ENCODE measurements around the gene NSL1.
"Not testable (repeated sequence)": the region's sequence is repeated elsewhere in the genome, so short reads cannot be mapped to it uniquely, and the experiment has no call there.

The NSL1 gene

DNA sequence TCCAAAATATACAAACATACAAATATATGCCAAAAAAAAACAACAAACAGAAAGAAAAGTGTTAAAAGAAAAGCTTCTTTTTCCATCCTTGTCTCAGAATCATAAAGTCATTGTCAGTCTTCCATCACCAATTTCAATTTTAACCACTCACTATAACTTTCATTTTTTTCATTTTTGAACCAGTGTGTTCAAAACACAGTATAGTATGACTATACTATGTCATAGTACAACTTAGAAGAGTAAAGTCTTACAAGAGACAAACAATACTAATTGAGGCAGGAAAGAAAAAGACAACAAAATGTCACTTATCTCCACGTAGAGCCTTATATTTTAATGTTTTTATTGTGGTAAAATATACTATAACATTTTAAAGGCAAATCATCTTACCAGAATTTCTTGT, 7.6 kb downstream of the NSL1 start:
- DNase-seq (ENCODE audit: low spot score), result no peak

DNA sequence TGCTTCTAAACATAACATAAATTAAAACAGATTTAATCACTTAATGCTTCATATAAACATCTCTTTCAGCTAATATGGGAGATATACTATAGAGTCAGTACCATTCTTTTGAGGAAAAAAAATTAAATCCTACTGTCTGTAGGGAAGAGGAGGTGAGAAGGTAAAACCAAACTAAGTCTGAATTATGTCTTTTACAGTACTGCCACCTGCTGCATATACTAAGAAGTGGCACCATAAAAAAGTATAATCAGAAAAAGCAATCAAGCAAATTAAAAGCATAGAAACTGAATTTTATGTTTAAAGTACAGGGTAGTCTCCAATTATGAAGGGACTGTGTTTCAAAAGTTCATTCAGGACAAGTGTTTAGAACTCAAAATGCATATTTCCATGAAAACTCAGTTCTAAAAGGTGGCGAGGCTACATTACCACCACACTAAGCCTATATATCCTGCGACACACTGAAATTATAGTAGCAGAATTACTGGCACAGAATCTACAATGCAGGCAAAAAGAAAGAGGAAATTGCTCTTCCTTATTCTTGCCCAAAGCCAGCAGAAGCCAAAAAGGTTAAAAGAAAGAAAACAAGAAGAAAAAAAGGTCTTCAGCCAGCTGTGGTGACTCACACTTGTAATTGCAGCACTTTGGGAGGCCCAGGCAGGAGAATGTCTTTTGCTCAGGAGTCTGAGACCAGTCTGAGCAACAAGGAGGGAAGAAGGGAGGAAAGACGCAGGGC, 9.0 kb downstream of the NSL1 start:
- DNase-seq (ENCODE audit: low spot score), result no peak

DNA sequence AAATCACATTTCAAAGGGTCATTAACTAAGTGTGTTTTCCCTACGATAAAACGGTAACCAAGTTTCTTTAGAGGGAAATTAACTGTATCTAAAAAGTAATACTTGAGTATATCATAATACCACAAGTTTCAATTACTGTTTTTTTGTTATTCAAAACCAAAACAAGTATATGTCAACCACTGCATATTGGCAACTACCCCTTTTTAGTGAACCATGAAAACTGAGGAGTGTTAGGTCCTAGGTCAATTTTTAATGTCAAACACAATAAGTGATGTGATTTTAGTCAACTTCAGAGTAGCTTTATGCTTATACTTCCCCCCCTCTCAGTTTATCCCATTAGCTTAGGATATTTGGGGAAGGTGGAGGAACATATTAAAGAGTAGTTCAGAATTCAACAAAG, 10.4 kb downstream of the NSL1 start:
- no peak for DNase-seq (ENCODE audit: low spot score)

DNA sequence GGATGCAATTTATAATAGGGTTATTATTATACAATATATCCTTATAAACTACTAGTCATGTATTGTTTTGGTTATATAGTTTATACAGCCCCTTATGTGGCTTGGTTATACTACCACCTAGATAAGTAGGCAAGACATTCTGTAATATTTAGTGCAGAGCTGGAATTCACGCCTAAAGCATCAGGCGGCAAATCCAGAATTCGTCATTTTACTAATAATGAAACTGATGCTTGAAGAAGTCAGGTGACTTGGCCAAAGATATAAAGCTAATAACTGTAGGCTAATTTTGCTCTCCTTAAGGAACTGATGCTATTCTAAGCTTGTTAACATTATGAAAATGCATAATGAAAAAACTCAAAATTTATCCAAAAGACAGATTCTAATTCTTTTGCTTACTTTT, 10.8 kb downstream of the NSL1 start:
- DNase-seq (ENCODE audit: low spot score), result no peak

DNA sequence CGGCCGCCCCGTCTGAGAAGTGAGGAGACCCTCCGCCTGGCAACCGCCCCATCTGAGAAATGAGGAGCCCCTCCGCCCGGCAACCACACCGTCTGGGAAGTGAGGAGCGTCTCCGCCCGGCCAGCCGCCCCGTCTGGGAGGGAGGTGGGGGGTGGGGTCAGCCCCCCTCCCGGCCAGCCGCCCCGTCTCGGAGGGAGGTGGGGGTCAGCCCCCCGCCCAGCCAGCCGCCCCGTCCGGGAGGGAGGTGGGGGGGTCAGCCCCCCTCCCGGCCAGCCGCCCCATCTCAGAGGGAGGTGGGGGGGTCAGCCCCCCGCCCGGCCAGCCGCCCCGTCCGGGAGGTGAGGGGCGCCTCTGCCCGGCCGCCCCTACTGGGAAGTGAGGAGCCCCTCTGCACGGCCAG, 12.5 kb downstream of the NSL1 start:
- not testable (repeated sequence) for DNase-seq (ENCODE audit: low spot score)

DNA sequence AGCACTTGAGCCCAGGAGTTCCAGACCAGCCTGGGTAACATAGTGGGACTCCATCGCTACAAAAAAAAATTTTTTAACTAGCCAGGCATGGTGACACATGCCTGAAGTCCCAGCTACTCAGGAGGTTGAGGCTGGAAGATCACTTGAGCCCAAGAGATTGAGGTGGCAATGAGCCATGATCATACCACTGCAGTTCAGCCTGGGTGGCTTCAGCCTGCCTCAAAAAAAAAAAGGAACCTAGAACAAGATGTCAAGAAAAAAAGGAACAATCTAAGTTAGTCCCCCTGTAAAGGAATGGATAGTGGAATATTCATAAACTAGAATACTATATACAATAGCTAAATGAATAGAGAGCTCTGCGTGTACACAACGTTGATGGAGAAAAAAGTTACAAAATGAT, 14.4 kb downstream of the NSL1 start:
- no peak for DNase-seq (ENCODE audit: low spot score)

DNA sequence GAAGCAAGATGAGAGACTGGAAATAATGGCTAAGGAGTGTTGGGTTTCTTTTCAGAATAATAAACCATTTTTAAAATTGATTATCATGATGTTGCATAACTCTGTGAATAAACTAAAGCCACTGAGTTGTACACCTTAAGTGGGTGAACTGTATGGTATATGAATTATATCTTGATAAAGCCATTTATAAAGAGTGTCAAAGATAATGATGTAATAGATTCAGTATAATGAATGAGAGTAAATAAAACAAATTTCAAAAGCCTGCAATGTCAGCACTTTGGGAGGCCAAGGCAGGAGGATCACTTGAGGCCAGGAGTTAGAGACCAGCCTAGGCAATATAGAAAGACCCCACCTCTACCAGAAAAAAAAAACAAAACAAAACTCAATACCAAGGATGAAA, 16.3 kb downstream of the NSL1 start:
- DNase-seq (ENCODE audit: low spot score), result no peak

DNA sequence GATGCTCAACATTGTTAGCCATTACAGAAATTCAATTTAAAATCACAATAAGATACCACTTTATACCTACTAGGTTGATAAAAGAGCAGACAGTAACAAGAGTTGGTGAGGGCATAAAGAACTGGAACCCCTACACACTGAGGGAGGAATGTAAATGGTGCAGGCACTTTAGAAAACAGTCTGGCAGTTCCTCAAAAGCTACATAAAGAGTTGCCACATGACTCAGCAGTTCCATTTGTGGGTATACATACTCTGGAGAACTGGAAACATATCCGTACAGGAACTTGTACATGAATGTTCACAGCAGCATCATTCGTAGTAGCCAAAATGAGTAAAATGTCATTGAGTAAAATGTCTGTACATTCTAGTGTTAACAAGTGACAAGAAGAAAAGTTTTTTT, 17.0 kb downstream of the NSL1 start:
- DNase-seq (ENCODE audit: low spot score), result no peak

DNA sequence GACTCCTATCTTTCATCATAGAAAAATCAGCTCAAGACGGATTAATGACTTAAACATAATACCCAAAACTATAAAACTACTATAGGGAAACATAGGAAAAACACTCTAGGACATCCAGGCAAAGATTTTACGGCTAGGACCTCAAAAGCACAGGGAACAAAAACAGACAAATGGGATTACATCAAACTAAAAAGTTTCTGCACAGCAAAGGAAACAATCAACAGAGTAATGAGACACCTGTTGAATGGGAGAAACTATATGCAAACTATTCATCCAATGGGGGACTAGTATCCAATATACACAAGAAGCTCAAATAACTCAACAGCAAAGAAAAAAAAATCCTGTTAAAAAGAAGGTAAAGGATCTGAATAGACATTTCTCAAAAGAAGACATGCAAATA, 18.6 kb downstream of the NSL1 start:
- no peak for DNase-seq (ENCODE audit: low spot score)

DNA sequence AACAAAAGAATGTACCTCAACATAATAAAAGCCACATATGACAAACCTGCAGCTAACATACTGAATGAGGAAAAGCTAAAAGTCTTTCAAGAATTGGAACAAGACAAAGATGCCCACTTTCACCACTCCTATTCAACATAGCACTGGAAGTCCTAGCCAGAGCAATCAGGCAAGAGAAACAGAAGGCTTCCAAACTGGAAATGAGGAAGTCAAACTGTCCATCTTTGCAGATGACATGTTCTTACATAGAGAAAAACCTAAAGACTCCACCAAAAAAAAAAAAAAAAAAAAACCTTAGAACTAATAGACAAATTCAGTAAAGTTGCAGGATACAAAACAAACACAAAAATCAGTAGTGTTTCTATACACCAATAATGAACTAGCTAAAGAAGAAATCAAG, 20.2 kb downstream of the NSL1 start:
- DNase-seq (ENCODE audit: low spot score), result no peak

DNA sequence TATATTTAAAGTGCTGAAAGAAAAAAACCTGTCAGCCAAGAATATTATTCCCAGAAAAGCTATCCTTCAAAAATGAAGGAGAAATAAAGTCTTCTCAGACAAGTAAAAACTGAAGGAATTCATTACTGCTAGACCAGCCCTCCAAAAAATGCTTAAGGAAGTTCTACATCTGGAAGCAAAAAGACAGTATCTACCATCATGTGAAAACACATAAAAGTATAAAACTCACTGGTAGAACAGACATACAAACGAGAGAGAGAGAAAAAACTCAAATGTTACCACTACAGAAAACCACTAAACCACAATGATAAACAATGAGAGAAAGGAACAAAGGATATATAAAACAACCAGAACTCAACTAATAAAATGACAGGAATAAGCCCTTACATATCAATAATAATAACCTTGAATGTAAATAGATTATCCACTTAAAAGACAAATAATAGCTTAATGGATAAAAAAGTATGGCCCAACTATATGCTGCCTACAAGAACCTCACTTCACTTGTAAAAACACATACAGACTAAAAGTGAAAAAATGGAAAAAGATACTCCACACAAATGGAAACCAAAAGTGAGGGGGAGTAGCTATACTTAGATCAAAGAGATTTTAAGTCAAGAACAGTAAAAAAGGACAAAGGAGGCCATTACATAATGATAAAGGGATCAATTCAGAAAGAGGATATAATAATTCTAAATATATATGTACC, 22.0 kb downstream of the NSL1 start:
- DNase-seq (ENCODE audit: low spot score), result no peak

DNA sequence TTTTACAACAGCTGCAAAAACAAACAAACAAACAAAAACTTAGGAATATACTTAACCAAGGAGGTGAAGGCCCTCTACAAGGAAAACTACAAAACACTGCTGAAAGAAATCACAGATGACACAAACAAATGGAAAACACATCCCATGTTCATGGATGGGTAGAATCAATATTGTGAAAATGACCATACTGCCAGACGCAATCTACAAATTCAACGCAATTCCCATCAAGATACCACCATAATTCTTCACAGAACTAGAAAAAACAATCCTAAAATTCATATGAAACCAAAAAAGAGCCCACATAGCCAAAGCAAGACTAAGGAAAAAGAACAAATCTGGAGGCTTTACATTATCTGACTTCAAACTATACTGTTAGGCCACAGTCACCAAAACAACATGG, 24.8 kb downstream of the NSL1 start:
- not testable (repeated sequence) for DNase-seq (ENCODE audit: low spot score)

DNA sequence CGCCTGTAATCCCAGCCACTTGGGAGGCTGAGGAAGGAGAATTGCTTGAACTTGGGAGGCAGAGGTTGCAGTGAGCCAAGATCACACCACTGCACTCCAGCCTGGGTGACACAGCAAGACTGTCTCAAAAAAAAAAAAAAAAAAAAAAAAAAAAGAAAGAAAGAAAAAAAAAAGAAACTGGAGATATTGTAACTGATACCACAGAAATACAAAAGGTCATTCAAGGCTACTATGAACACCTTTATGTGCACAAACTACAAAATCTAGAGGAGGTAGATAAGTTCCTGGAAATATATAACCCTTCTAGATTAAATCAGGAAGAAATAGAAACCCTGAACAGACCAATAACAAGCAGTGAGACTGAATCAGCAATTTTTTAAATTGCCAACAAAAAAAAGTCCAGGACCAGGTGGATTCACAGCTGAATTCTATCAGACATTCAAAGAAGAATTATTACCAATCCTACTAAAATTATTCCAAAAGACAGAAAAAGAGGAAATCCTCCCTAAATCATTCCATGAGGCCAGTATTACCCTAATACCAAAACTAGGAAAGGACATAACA, 26.8 kb downstream of the NSL1 start:
- DNase-seq (ENCODE audit: low spot score), result not testable (repeated sequence)

DNA sequence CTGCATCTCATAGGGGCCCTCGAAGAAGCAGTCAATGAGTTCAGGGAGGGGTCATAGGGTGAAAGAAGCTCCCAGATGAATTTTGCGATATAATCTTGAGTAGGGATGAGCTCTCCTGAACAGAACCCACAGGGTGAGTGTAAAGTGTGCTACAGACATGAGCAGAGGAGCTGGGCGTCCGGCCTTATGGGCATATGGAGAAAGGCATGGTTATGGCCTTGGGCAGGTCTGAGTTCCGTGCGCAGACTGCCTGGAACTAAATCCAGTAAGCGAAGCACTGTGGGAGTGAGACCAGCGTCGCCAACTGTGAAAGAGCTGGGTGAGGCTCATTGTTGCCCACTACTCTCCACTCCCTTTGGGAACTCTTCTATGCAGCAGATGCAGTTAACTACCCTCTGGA, 28.7 kb downstream of the NSL1 start:
- no peak for DNase-seq (ENCODE audit: low spot score)

DNA sequence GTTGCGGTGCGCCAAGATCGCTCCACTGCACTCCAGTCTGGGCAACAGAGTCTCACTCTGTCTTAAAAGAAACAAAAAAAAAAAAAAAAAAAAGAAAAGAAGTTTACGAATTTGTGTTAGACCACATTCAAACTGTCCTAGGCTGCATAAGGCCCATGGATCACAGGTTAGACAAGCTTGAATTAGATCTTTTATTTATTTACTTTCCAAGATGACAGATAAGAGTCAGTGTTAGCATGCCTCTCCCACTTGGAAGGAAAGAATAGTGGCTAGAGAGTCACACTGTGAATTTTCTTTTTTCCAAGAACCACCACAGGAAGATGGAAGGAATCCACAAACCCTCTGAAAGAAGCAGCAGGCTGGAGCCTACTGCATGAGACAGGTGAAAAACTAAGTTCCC, 29.3 kb downstream of the NSL1 start:
- no peak for DNase-seq (ENCODE audit: low spot score)

DNA sequence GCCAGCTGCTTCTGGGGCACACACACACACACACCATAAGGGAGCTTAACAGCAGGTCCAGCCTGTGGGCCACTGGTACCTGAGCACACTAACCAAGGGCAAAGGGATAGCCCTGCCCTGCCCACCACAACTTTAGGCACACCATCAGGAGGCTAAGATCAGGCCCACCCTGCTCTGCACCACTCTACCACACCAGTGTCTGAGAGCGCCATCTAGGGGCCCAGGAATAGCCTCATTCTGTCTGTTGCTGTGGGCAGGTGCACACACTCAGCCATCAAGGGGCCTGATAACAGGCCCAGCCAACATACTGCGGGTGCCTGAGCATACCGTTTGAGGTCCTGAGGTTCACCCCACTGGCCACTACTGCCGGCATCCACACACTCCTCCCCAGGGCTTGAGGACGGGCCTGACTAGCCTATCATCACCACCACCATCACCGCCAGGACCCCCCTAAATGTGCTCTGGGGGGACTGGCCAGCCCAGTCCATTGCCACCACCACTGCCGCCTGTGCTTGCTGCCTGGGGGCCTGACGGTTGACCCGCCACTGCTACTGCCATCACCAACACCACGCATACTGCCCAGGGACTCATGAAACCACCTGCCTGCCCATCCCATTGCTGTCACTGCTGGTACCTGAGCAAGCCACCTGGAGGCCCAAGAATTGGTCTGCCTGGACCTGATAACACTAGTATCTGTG, 31.3 kb downstream of the NSL1 start:
- peak; percentile 44 for DNase-seq (ENCODE audit: low spot score)

DNA sequence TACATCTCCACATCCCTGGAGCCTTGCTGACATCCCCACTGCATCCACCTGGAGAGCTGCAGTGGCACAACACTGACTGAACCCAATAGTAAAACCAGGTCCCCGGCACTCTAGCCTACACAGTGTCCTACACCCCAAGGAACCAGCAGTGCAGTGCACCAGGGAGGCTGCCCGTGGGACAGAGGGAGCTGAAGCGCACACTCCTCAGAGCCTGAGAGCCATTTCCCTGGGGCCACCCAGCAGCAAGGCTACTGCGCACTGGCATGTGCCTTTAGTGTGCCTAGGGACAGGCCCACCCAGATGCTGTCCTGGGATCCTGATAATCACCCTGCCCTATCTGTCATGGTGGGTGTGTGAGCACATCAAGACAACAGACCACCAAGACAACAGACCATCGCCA, 31.9 kb downstream of the NSL1 start:
- no peak for DNase-seq (ENCODE audit: low spot score)

DNA sequence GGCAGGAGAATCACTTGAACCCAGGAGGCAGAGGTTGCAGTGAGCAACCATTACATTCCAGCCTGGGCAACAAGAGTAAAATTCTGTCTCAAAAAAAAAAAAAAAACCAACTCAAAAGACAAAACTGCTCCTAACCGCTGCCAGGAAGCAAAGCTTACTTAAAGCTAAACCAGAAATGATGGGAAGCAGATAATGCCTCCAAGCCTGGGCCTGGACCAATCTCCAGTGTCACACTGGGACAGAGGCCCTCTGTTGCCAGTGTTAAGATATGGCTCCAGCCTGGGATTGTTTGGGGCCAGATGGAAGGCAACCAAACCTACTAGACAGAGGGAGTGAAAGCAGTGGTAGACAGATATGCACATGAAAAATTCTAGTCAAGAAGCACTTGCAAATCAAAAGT, 36.9 kb downstream of the NSL1 start:
- peak; percentile 24 for DNase-seq (ENCODE audit: low spot score)

DNA sequence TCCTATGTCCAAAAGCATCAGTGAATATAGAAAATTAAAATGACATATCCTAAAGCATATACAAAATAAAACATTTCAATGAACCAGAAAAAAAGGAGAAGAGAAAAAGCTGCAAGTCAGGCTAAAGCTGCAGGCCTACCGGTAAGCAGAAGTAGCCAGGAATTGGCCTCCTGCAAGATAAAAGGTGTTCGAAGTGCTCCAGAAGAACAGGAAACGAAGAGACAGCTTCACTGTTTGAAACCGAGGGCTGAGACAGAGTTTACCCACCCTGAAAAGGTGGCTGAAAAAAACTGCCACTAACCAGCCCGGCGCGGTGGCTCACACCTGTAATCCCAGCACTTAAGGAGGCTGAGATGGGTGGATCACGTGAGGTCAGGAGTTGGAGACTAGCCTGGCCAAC, 37.4 kb downstream of the NSL1 start:
- DNase-seq (ENCODE audit: low spot score), result no peak

DNA sequence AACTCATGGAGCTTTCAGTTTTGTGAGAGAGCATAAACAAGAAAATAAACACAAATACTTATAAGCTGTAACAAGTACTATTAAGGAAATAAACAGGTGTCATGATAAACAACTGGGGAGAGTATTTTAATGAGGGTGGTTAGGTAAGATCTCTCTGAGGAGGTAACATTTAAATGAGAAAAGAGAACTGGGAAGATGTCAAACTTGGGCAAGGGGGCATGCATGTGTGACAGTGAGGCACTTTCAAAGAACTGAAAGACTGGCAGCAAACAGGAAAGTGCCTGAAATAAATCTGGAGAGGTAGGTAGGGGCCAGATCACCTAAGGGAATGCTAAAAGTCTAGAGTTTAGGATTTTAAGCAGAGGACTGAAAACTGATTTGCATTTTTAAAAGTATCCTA, 37.8 kb downstream of the NSL1 start:
- no peak for DNase-seq (ENCODE audit: low spot score)

DNA sequence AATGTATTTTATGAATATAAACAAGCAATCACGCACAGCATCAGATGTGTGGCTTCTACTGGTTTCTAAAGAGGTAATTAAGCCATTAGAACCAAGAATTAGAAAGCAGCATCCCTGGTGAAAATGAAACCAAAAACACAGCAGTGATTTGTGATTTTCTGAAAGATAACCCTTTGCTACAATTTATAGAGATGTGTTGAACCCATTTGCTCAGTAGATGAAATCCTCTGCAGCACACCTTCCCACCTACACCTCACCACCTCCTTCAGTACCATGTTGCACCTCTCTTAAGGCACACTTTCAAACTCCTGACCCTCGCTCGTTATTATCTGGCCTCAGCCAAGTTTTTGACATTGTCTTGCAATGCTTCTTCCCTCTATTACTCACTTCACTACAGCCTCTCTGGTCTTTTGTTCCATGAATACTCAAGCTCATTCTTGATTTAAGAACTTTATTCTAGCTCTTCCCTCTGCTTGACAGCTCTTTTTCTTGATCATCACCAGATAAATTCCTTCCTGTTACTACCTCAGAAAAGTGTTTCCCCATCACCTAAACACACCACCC, 38.6 kb downstream of the NSL1 start:
- DNase-seq (ENCODE audit: low spot score), result no peak

DNA sequence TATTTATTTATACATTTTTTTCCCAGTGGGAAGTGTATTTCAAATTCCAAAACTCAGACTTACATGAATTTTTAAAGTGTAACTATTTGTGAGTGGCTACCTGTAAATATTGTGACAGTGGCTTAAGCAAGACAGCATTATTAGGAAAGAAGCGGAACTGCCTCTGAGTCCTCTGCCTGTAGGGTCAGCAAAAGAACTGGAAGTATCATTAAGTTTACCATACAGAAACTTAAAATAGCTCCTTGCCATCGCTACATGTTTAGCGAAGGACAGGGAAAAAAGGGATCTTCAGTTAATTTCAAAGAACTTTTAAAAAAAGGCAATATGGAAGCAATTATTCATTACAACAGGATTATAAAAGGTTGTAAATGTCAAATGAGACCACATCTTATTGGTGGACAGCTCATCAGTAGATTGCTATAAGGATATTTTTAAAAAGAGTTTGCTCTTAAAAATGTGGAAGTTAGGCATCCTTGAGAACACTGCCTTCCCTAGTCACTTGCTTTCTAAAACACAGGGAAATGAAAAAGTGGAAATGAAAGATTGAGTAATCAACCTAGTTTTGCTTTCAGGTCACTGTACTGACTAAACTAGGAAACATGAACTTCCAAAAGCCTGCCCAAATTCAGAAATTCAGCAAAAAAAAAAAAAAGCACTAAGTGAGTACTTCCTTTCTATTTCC, 39.2 kb downstream of the NSL1 start:
- DNase-seq (ENCODE audit: low spot score), result no peak

Data from HuH-7 (cell line).